CD14-positive monocyte (primary cell): ENCODE results near the gene MPPED1. TPM values are rescaled to one million over a fixed set of nuclear protein-coding genes. Genes with fewer than 3 reads are reported as not detected.

ENCODE experiments used
- DNase-seq, 3 donors: peaks; one replicate each; pipeline ENCODE4 v3.0.0-alpha.2; 2011 to 2022
- H2AFZ ChIP-seq: 2 replicates; pipeline ENCODE4 v1.6.0; 2012; ENCODE audit warnings: mild to moderate bottlenecking, low read depth, low read length, inconsistent platforms; ENCODE audit not compliant: insufficient read depth, poor library complexity, severe bottlenecking
- H3K27ac ChIP-seq, 2 donors: 1 replicate in 1 of 2; 2 replicates in 1 of 2; pipeline ENCODE4 v1.5.1; 2012 to 2013; ENCODE audit warnings: low read length in 2 of 2, control low read depth in 1 of 2, inconsistent platforms in 1 of 2, low read depth in 1 of 2, mild to moderate bottlenecking in 1 of 2
- H3K27me3 ChIP-seq, 2 donors: one replicate each; pipeline versions ENCODE4 v1.6.0 to v1.6.1; 2011 to 2013; ENCODE audit warnings: low read length in 2 of 2; ENCODE audit not compliant: control insufficient read depth in 2 of 2, insufficient read depth in 2 of 2
- H3K36me3 ChIP-seq, 2 donors: replicated peaks in 1 of 2; 1 replicate in 1 of 2; 2 replicates in 1 of 2; pipeline versions ENCODE4 v1.5.1 to v1.6.1; 2012 to 2013; ENCODE audit warnings: low read length in 2 of 2, control low read depth in 1 of 2, inconsistent platforms in 1 of 2, mild to moderate bottlenecking in 1 of 2; ENCODE audit not compliant: insufficient read depth in 2 of 2, control insufficient read depth in 1 of 2
- H3K4me1 ChIP-seq, 2 donors: 1 replicate in 1 of 2; 2 replicates in 1 of 2; pipeline versions ENCODE4 v1.5.1 to v1.6.1; 2012 to 2013; ENCODE audit warnings: low read length in 2 of 2, control low read depth in 1 of 2, inconsistent platforms in 1 of 2, mild to moderate bottlenecking in 1 of 2, moderate library complexity in 1 of 2; ENCODE audit not compliant: insufficient read depth in 2 of 2, control insufficient read depth in 1 of 2
- H3K4me2 ChIP-seq: replicated peaks from 2 replicates; pipeline ENCODE3; 2012; ENCODE audit warnings: low read length, moderate library complexity, mild to moderate bottlenecking; ENCODE audit not compliant: poor library complexity, severe bottlenecking; ENCODE audit errors: extremely low read depth
- H3K4me3 ChIP-seq, 3 experiments: fragments of 200-600 bp in 1 of 3; sonication (generic) in 1 of 3; replicated peaks in 1 of 3; 1 replicate in 2 of 3; 2 replicates in 1 of 3; pipeline ENCODE4 v1.5.1; 2011 to 2013; ENCODE audit warnings: low read length in 3 of 3, mild to moderate bottlenecking in 3 of 3, control low read depth in 2 of 3, low read depth in 2 of 3, inconsistent platforms in 1 of 3, moderate library complexity in 1 of 3
- H3K79me2 ChIP-seq: 2 replicates; pipeline ENCODE4 v1.6.0; 2012; ENCODE audit warnings: mild to moderate bottlenecking, control low read depth, inconsistent platforms, low read length, moderate library complexity; ENCODE audit not compliant: insufficient read depth
- H3K9ac ChIP-seq: 2 replicates; pipeline ENCODE4 v1.6.0; 2017; ENCODE audit warnings: low read length, mild to moderate bottlenecking; ENCODE audit not compliant: insufficient read depth, poor library complexity, severe bottlenecking
- H3K9me3 ChIP-seq, 2 donors: replicated peaks in 1 of 2; 1 replicate in 1 of 2; 2 replicates in 1 of 2; pipeline versions ENCODE4 v1.5.1 to v1.6.1; 2012 to 2013; ENCODE audit warnings: low read length in 2 of 2, control low read depth in 1 of 2; ENCODE audit not compliant: control insufficient read depth in 1 of 2, insufficient read depth in 1 of 2
- H4K20me1 ChIP-seq: 2 replicates; pipeline ENCODE4 v1.6.0; 2012; ENCODE audit warnings: mild to moderate bottlenecking, low read length, control low read depth, moderate library complexity; ENCODE audit not compliant: insufficient read depth
- H3K27ac Mint-ChIP-seq, 7 donors: one replicate each; pipeline ENCODE4 v1.8.0; 2020; ENCODE audit warnings: mild to moderate bottlenecking in 7 of 7, mixed read lengths in 7 of 7, moderate library complexity in 6 of 7, inconsistent platforms in 2 of 7
- H3K27me3 Mint-ChIP-seq, 3 donors: one replicate each; pipeline ENCODE4 v1.8.0; 2021 to 2022; ENCODE audit warnings: low read depth in 3 of 3, mild to moderate bottlenecking in 3 of 3, mixed read lengths in 3 of 3, moderate library complexity in 3 of 3, inconsistent platforms in 1 of 3
- H3K36me3 Mint-ChIP-seq, 2 donors: one replicate each; pipeline ENCODE4 v1.8.0; 2020; ENCODE audit warnings: mixed read lengths in 2 of 2, inconsistent platforms in 1 of 2, mild to moderate bottlenecking in 1 of 2
- H3K4me1 Mint-ChIP-seq: one replicate; pipeline ENCODE4 v1.8.0; 2020; ENCODE audit warnings: mild to moderate bottlenecking, mixed read lengths
- H3K4me3 Mint-ChIP-seq, 2 donors: one replicate each; pipeline ENCODE4 v1.8.0; 2020; ENCODE audit warnings: mild to moderate bottlenecking in 2 of 2, mixed read lengths in 2 of 2, moderate library complexity in 1 of 2
- H3K9me3 Mint-ChIP-seq, 7 donors: one replicate each; pipeline ENCODE4 v1.8.0; 2020 to 2022; ENCODE audit warnings: mixed read lengths in 7 of 7, mild to moderate bottlenecking in 6 of 7, moderate library complexity in 6 of 7, inconsistent platforms in 2 of 7
- WGBS: methylation state at CpG from one replicate; pipeline ENCODE4 v1.1.5; 2013; ENCODE audit warnings: missing lambda C conversion rate; ENCODE audit not compliant: insufficient coverage; 5-methylcytosine and 5-hydroxymethylcytosine counted together
- intact Hi-C, 2 donors: fragments of 100-400 bp; cut with micrococcal nuclease; formaldehyde crosslinking; loops; one replicate each; pipeline versions ENCODE4 v1.15.0 to v1.15.1; 2023
- polyA plus RNA-seq, 3 donors: library from polyadenylated mRNA; depleted of rRNA in 1 of 3; unstranded in 2 of 3; stranded (reverse) in 1 of 3; fragments of 300-500 nt in 2 of 3; fragments of >200 nt in 1 of 3; fragmentation: Illumina TruSeq in 2 of 3; gene quantifications; 1 replicate in 2 of 3; 2 replicates in 1 of 3; pipeline ENCODE4 v1.2.3, GENCODE V29; 2012 to 2021
- TF ChIP-seq, protein P1 (sequence below): fragments of 200-600 bp; IDR thresholded peaks from one replicate; pipeline ENCODE4 v1.8.0; 2022; ENCODE audit warnings: antibody characterized with exemption, mild to moderate bottlenecking

The MPPED1 gene
- polyA plus RNA-seq, 3 donors: not detected

DNA sequence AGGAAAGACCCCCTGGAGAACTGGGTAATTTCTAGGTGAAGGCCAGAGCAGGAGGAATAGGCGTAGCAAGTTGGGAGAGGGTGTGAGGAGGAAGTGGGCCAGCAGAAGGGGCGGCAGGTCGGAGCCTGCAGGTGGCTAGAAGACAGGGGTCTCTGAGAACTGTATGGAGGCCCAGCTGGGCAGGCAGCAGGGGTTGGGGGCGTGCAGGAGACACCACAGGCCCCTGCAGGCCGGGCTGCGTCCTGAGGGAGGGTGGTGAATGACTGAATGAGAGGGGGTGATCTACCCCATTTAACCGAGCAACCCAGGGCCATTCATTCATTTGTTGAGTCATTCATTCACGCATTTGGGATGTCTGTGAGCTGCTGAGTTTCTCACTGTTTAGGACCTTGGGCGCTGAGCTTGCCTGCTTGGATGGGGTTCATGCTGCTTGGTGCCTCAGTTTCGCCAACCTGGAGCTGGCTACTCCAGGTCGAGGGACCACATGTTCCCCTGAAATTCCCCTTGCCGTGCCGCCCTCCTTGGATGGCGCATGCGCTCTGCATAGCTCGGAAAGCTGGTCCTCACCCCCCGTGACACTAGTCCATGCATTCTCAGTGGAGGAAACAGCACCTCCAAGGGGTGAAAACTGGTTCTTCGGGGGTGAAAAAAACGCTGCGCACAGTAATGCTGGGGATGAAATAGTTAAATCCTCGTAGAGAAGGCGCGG lies 15.6 kb downstream of the MPPED1 start:
- Histone ChIP-seq H3K4me2 (no peak overlapping the region), H3K9me3 (no peaks in the 10 kb centered on the region), H3K9ac (no peak overlapping the region), H3K79me2 (no peaks in the 10 kb centered on the region), H3K4me1 (no peaks in the 10 kb centered on the region), H3K4me3 (no peak overlapping the region), H4K20me1 (no peaks in the 10 kb centered on the region), H3K36me3 (no peaks in the 10 kb centered on the region), H2AFZ (no peak overlapping the region), H3K27ac (no peak overlapping the region), H3K27me3 (peaks cover 0 to 5% of the 10 kb centered on the region in 2 donors)
- TF ChIP-seq, protein P1, sequence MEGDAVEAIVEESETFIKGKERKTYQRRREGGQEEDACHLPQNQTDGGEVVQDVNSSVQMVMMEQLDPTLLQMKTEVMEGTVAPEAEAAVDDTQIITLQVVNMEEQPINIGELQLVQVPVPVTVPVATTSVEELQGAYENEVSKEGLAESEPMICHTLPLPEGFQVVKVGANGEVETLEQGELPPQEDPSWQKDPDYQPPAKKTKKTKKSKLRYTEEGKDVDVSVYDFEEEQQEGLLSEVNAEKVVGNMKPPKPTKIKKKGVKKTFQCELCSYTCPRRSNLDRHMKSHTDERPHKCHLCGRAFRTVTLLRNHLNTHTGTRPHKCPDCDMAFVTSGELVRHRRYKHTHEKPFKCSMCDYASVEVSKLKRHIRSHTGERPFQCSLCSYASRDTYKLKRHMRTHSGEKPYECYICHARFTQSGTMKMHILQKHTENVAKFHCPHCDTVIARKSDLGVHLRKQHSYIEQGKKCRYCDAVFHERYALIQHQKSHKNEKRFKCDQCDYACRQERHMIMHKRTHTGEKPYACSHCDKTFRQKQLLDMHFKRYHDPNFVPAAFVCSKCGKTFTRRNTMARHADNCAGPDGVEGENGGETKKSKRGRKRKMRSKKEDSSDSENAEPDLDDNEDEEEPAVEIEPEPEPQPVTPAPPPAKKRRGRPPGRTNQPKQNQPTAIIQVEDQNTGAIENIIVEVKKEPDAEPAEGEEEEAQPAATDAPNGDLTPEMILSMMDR: no peak
- Mint-ChIP-seq H3K9me3 (no peaks in the 10 kb centered on the region), H3K4me1 (no peaks in the 10 kb centered on the region), H3K27ac (no peak overlapping the region), H3K4me3 (no peak overlapping the region), H3K36me3 (no peaks in the 10 kb centered on the region), H3K27me3 (peaks cover 10 to 17% (median 14%) of the 10 kb centered on the region in 3 donors)
- DNase-seq: no peak
- intact Hi-C loops: no loop called here
- WGBS: 86% methylated on average over 23 of the region's 23 CpGs

DNA sequence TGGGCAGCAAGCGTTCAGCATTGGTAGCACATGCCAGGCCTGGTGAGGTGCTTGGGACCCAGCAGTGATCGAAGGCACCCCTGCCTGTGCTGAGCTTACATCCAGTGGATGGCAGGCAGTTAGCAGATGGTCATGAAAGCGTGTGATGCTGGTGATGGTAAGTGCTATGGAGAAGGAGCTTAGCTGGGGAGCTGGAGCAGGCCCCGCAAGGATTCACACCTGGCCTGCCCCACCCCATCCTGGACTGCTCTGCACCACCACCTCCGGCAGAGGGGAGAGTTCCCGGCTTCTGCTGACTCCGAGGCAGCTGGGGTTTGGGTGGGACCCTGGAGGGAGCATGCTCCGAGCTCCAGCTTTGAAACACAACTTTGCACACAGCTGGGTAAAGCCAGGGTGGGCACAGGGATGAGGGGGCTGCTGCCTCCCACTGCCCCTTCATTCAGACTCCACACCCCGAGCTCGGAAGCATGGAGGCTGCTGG lies 16.2 kb downstream of the MPPED1 start:
- no peaks in the 10 kb centered on the region for H3K36me3 ChIP-seq
- no peak overlapping the region for H2AFZ ChIP-seq
- H3K4me2 ChIP-seq: no peak overlapping the region
- no peak overlapping the region for H3K27ac ChIP-seq
- H3K9me3 ChIP-seq: no peaks in the 10 kb centered on the region
- H3K36me3 Mint-ChIP-seq: no peaks in the 10 kb centered on the region
- no peak overlapping the region for H3K9ac ChIP-seq
- H3K27me3 ChIP-seq: peaks cover 0 to 5% of the 10 kb centered on the region in 2 donors
- H3K79me2 ChIP-seq: no peaks in the 10 kb centered on the region
- 84% methylated on average over 2 of the region's 10 CpGs for WGBS
- TF ChIP-seq, protein P1: no peak
- no peaks in the 10 kb centered on the region for H4K20me1 ChIP-seq
- DNase-seq: no peak
- H3K9me3 Mint-ChIP-seq: no peaks in the 10 kb centered on the region
- no peaks in the 10 kb centered on the region for H3K4me1 ChIP-seq
- H3K27ac Mint-ChIP-seq: no peak overlapping the region
- intact Hi-C loops: no loop called here
- peaks cover 14 to 21% (median 15%) of the 10 kb centered on the region in 3 donors for H3K27me3 Mint-ChIP-seq
- no peaks in the 10 kb centered on the region for H3K4me1 Mint-ChIP-seq
- H3K4me3 ChIP-seq: no peak overlapping the region
- H3K4me3 Mint-ChIP-seq: no peak overlapping the region
